HG02973 (cell line): ENCODE data around the gene GPR42.
"Not testable (repeated sequence)": the region's sequence is repeated elsewhere in the genome, so short reads cannot be mapped to it uniquely, and the experiment has no call there.

ENCODE experiments used
- ATAC-seq: cut with Tn5 transposase; IDR thresholded peaks from one replicate; pipeline ENCODE4 v1.9.1; 2021; ENCODE audit warnings: moderate library complexity; ENCODE audit not compliant: unreplicated experiment

GPR42 gene

GRCh38 chr19:35392742-35393715, 22.2 kb downstream of the GPR42 start:
- no peak for ATAC-seq

DNA sequence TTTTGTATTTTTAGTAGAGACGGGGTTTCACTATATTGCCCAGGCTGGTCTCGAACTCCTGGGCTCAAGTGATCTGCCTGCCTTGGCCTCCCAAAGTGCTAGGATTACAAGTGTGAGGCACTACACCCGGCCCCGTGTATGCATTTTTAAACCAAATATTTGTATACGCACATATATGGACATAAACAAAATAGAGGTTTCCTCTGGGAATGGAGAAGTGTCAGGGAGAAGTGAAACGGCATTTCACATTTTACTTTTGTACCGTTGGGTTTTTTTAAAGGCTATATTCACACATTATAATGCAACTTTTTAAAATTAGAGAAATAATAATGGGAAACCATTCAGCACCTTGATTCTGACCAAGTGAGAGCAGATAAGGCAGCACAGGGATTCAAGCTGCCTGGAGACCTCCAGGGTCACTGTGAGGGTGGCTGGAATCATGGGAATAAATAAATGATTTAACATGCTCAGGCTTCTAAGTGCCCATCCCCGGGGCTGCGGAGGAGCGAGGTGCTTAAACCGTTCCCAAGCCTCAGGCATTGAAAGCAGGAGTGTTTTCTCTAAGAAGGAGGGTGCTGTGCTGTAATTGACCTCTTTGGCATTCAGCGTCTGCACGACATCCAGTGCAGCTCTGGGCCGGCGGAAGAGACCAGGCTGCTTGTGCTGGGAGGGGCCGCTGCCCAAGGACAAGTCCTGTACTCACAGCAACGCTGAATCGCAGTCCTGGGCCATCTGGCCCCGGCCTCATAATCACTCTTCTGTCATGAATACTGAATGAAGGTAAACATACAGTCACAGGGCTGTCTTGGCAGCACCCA, 24.7 kb downstream of the GPR42 start:
- no peak for ATAC-seq

DNA sequence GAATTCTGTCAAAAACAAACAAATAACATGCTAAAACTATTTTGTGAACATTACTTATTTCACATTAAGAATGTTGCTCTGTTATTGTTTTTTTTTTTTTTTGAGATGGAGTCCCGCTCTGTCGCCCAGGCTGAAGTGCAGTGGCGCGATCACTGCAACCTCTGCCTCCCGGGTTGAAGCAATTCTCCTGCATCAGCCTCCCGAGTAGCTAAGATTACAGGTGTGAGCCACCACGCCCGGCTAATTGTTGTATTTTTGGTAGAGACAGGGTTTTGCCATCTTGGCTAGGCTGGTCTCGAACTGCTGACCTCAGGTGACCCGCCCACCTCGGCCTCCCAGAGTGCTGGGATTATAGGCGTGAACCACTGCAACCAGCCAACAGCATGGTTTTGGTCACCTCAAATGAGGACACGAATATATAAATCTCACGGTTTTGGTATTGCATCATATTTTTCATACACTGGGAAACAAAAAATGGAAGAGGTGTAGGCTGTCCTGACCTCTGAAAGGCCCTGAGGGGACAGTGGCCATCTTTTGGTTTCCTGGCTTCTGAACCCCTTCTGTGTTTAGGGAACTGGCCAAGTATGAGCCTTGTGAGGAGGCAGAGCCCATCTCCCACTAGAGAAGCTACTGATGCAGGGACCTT, 25.5 kb downstream of the GPR42 start:
- no peak for ATAC-seq

DNA sequence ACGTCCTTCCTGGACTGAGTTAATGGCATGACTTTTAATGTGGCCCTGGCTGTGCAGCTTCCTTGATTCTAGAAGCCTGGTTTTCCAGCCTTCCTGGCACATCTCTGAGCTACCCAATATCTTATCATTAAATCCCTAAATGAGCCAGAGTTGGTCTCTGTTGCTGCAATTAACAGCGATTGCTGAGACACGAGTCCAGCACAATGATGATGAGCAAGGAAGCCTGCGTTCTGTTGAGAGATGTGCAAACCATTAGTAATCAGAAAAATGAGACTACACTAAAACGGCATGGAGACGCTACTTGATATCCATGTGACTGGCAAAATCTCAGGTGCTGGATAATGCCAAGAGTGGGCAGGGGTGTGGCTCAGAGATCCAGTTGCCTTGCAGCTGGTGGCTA, 26.2 kb downstream of the GPR42 start:
- ATAC-seq, result no peak

GRCh38 chr19:35398570-35398969, 27.7 kb downstream of the GPR42 start:
- no peak for ATAC-seq

DNA sequence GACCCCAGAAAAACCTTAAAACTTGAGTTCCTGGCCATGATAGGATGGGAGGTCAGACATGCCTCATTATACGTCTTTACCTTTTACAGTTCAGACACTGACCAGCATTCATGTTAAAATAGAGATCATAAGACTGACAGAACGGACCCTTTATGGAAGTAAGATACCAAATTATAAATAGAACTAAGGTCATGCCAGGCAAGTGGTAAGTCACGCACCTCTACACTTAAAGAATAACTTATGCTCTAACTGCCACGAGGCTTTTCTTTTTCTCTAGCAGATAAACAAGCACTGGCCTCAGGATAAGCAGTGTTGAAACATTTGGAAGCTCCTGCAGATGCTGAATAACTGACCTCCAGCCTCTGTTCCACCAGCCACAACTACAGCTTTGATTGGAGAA, 28.4 kb downstream of the GPR42 start:
- ATAC-seq, result no peak

GRCh38 chr19:35399948-35400772, 29.3 kb downstream of the GPR42 start:
- no peak for ATAC-seq

DNA sequence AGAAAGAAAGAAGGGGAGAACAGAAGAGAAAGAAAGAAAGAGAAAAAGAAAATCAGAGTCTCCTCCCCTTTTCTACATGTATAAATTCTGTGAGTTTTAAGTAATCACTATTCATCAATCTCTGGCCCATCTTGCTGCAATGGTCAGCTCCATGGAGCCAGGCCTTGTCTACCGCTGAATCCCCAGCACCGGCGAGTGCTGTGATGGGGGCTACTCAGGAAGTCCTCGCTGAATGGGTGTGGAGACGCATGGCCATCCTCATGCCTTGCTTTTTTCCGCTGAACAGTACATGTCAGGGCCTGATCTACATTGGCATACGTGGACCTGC, 29.9 kb downstream of the GPR42 start:
- no peak for ATAC-seq

DNA sequence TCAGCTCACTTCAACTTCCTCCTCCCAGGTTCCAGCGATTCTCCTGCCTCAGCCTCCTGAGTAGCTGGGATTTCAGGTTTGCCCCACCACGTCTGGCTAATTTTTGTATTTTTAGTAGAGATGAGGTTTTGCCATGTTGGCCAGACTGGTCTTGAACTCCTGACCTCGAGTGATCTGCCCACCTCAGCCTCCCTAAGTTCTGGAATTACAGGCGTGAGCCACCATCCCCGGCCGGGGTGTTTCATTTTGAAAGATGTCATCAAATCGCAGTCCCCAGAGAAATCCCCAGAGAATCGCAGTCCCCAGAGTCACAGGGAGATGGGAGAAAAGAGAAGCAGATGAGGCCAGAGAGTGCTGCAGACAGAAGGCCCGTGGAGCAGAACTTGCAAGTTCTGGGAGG, 30.5 kb downstream of the GPR42 start:
- ATAC-seq, result not testable (repeated sequence)

- no peak for ATAC-seq
Observed at GRCh38 chr19:35403116-35403760, 32.4 kb downstream of the GPR42 start.

DNA sequence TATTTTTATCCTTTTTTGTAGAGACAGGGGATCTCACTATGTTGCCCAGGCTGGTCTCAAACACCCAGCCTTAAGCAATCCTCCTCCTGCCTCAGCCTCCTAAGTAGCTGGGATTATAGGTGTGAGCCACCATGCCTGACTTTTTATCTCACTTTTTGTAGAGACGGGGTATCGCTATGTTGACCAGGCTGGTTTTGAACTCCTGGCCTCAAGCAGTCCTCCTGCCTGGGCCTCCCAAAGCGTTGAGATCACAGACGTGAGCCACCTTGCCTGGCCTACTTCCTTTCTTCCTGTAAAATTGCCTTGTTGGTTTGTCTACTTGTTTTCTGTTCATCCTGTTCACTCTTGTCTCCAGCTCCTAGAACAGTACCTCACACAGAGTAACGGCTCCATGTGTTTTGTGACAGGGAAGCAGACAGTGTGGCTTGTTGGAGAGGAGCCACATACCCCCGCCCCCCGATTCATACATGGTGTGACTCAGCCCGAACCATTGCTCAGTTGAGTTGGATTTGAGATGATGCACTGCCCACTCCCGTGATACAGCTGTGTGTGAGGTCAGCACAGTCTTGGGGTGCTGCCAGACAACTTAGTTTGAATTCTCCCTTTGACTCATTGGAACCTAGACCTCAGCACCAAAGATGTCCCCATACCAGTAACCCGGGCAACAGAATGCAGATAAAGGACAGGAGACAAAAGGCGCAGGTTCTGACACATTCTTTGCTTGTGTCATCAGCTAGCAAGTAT, 34.2 kb downstream of the GPR42 start:
- peak; percentile 76 for ATAC-seq

- no peak for ATAC-seq
Observed at GRCh38 chr19:35407619-35408018, 36.8 kb downstream of the GPR42 start.

DNA sequence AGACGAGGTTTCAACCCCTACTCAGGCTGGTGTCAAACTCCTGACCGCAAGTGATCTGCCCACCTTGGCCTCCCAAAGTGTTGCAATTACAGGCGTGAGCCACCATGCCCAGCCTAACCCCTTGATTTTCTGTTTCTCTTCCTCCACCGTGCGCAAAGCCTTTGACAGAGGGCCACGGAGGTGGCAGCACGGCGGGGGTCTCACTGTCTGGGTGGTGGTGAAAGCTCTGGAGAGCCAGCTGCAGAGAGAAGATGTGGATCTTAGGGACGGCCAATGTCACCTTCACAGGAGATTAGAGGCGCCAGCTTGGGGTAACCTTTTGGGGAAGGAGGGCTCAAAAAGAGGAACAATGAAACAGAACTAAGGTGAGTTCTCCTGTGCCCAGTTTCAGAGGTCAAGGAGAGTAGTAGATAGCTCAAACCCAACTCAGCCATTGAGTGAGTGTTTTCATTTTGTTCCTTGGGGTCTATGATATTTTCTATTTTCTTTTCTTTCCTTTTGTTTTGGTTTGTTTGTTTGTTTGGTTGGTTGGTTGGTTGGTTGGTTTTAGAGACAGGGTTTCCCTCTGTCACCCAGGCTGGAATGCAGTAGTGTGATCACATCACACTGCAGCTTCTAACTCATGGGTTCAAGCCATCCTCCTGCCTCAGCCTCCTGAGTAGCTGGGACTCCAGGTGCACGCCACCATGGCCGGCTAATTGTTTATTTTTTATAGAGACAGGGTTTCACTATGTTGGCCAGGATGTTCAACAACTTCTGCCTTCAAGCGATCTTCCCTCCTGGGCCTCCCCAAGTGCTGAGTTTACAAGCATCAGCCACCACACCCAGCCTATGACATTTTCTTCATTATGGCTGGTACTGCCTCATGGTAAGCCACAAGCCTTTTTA, 37.7 kb downstream of the GPR42 start:
- ATAC-seq, result peak; percentile 63

GRCh38 chr19:35409191-35409590, 38.3 kb downstream of the GPR42 start:
- no peak for ATAC-seq

DNA sequence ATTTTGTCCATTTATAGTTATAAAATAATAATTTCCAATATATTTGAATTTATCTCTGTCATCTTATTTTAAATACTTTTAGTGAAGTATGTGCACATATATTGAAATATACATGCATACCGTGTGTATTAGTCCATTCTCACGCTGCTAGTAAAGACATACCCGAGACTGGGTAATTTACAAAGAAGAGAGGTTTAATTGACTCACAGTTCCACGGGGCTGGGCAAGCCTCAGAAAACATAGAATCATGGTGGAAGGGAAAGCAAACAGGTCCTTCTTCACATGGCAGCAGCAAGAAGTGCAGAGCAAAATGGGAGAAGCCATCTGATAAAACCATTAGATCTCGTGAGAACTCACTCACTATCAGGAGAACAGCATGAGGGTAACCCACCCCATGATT, 39.6 kb downstream of the GPR42 start:
- no peak for ATAC-seq

- ATAC-seq, result no peak
Observed at GRCh38 chr19:35414442-35414841, 43.6 kb downstream of the GPR42 start.

- ATAC-seq, result no peak
Observed at GRCh38 chr19:35416331-35416730, 45.5 kb downstream of the GPR42 start.

DNA sequence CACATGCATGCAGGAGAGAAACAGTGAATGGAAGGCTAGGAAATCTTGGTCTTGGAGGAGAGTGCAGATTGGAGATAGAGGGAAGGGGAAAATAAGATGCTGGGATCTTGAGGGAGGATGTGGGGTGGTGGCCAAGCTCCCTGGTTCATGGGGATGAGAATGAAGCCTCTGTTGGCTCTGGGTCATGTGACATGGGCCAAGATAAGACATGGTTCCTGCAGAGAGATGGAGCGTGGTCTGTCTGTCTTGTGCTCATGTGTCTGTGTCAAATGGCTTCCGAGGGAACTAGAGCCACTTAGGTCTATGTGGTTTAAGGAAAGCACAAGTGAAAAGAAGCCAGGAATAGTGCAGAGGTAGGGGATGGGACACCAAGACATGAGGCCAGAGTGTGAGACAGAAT, 46.4 kb downstream of the GPR42 start:
- no peak for ATAC-seq
